Measurements from ENCODE around the gene ENPP6.
A peak's percentile ranks its signal among the peaks of the same experiment; 100 is the strongest.

ENPP6 gene

GRCh38 chr4:184110452-184111224, 107.0 kb downstream of the ENPP6 start:
- Mint-ChIP-seq H3K4me1 (no peaks in the 10 kb centered on the region), H3K36me3 (ENCODE audit: low read depth) (no peaks in the 10 kb centered on the region), H3K27me3 (ENCODE audit: low read depth, poor library complexity) (peaks cover 10% of the 10 kb centered on the region), H3K9me3 (peaks cover 3% of the 10 kb centered on the region), H3K4me3 (no peak overlapping the region), H3K27ac (no peak overlapping the region)
- DNase-seq = no peak
- no peak for TF ChIP-seq CTCF (IDR thresholded peaks at IDR 0.05)

GRCh38 chr4:184108006-184108501, 109.6 kb downstream of the ENPP6 start:
- TF ChIP-seq CTCF (IDR thresholded peaks at IDR 0.05) = no peak
- H3K36me3 Mint-ChIP-seq (ENCODE audit: low read depth) = no peaks in the 10 kb centered on the region
- H3K27ac Mint-ChIP-seq = no peak overlapping the region
- peaks cover 18% of the 10 kb centered on the region for H3K4me1 Mint-ChIP-seq
- H3K4me3 Mint-ChIP-seq = no peak overlapping the region
- peaks cover 9% of the 10 kb centered on the region for H3K27me3 Mint-ChIP-seq (ENCODE audit: low read depth, poor library complexity)
- DNase-seq = no peak
- H3K9me3 Mint-ChIP-seq = peaks cover 3% of the 10 kb centered on the region

GRCh38 chr4:184104419-184105101, 113.1 kb downstream of the ENPP6 start:
- no peak for TF ChIP-seq CTCF (IDR thresholded peaks at IDR 0.05)
- no peak overlapping the region for H3K4me3 Mint-ChIP-seq
- H3K27ac Mint-ChIP-seq = no peak overlapping the region
- H3K4me1 Mint-ChIP-seq = peaks cover 36% of the 10 kb centered on the region
- DNase-seq = no peak
- peaks cover under 1% of the 10 kb centered on the region for H3K9me3 Mint-ChIP-seq
- H3K36me3 Mint-ChIP-seq (ENCODE audit: low read depth) = no peaks in the 10 kb centered on the region
- H3K27me3 Mint-ChIP-seq (ENCODE audit: low read depth, poor library complexity) = peaks cover 12% of the 10 kb centered on the region

GRCh38 chr4:184103527-184104264, 114.0 kb downstream of the ENPP6 start:
- no peak overlapping the region for H3K4me3 Mint-ChIP-seq
- no peak for DNase-seq
- H3K4me1 Mint-ChIP-seq = peaks cover 45% of the 10 kb centered on the region
- peak overlapping the region; percentile 43 for H3K27ac Mint-ChIP-seq
- no peak for TF ChIP-seq CTCF (IDR thresholded peaks at IDR 0.05)
- no peaks in the 10 kb centered on the region for H3K36me3 Mint-ChIP-seq (ENCODE audit: low read depth)
- H3K27me3 Mint-ChIP-seq (ENCODE audit: low read depth, poor library complexity) = peaks cover 12% of the 10 kb centered on the region
- H3K9me3 Mint-ChIP-seq = no peaks in the 10 kb centered on the region

GRCh38 chr4:184102927-184103326, 114.7 kb downstream of the ENPP6 start:
- Mint-ChIP-seq H3K4me3 (no peak overlapping the region), H3K4me1 (peaks cover 51% of the 10 kb centered on the region)
- no peak for TF ChIP-seq CTCF (IDR thresholded peaks at IDR 0.05)

More at GRCh38 chr4:184102927-184103326, 114.7 kb downstream of the ENPP6 start:
- no peaks in the 10 kb centered on the region for H3K9me3 Mint-ChIP-seq
- H3K36me3 Mint-ChIP-seq (ENCODE audit: low read depth) = no peaks in the 10 kb centered on the region
- peaks cover 15% of the 10 kb centered on the region for H3K27me3 Mint-ChIP-seq (ENCODE audit: low read depth, poor library complexity)
- DNase-seq = no peak
- peak overlapping the region; percentile 43 for H3K27ac Mint-ChIP-seq
